Glomerular visceral epithelial cell (primary cell): ENCODE data around the gene HNRNPA3.
"Not testable (repeated sequence)": the region's sequence is repeated elsewhere in the genome, so short reads cannot be mapped to it uniquely, and the experiment has no call there.

Experiments
- DNase-seq: peaks from one replicate; pipeline ENCODE4 v3.0.0-alpha.2; 2016; ENCODE audit errors: extremely low spot score

HNRNPA3 gene

GRCh38 chr2:177212106-177212890, at the start of gene HNRNPA3:
HNRNPA3 (plus strand) TSS chr2:177212794; CDS start chr2:177212800, 6 bp downstream.
- peak; percentile 100 for DNase-seq

GRCh38 chr2:177164131-177164530, 48.5 kb upstream of the HNRNPA3 start:
- no peak for DNase-seq

- peak; percentile 87 for DNase-seq
Measured at GRCh38 chr2:177164584-177165052, 48.0 kb upstream of the HNRNPA3 start.

- peak; percentile 60 for DNase-seq
Measured at GRCh38 chr2:177165061-177165583, 47.5 kb upstream of the HNRNPA3 start.

- peak; percentile 66 for DNase-seq
Measured at GRCh38 chr2:177165721-177166711, 46.6 kb upstream of the HNRNPA3 start.

GRCh38 chr2:177169810-177170514, 42.6 kb upstream of the HNRNPA3 start:
- DNase-seq: peak; percentile 37

- no peak for DNase-seq
Measured at GRCh38 chr2:177171418-177171865, 41.2 kb upstream of the HNRNPA3 start.

- DNase-seq: peak; percentile 85
Measured at GRCh38 chr2:177172034-177172880, 40.3 kb upstream of the HNRNPA3 start.

- DNase-seq: no peak
Measured at GRCh38 chr2:177174486-177174885, 38.1 kb upstream of the HNRNPA3 start.

GRCh38 chr2:177175917-177176668, 36.5 kb upstream of the HNRNPA3 start:
- no peak for DNase-seq

GRCh38 chr2:177178797-177179196, 33.8 kb upstream of the HNRNPA3 start:
- DNase-seq: no peak

- DNase-seq: no peak
Measured at GRCh38 chr2:177179227-177179626, 33.4 kb upstream of the HNRNPA3 start.

GRCh38 chr2:177179671-177180070, 32.9 kb upstream of the HNRNPA3 start:
- not testable (repeated sequence) for DNase-seq

GRCh38 chr2:177180269-177181000, 32.2 kb upstream of the HNRNPA3 start:
- DNase-seq: no peak

GRCh38 chr2:177183860-177184259, 28.7 kb upstream of the HNRNPA3 start:
- no peak for DNase-seq

GRCh38 chr2:177184606-177185005, 28.0 kb upstream of the HNRNPA3 start:
- no peak for DNase-seq

GRCh38 chr2:177186038-177186437, 26.6 kb upstream of the HNRNPA3 start:
- not testable (repeated sequence) for DNase-seq

- peak; percentile 71 for DNase-seq
Measured at GRCh38 chr2:177187631-177188312, 24.8 kb upstream of the HNRNPA3 start.
